ENCODE data around the gene PRG3. TPM values are rescaled to one million over a fixed set of nuclear protein-coding genes. Genes with fewer than 3 reads are reported as not detected.
"Not testable (repeated sequence)": the region's sequence is repeated elsewhere in the genome, so short reads cannot be mapped to it uniquely, and the experiment has no call there.

Gene PRG3
- total RNA-seq, 1 donor from 2014 or later, result not detected

DNA sequence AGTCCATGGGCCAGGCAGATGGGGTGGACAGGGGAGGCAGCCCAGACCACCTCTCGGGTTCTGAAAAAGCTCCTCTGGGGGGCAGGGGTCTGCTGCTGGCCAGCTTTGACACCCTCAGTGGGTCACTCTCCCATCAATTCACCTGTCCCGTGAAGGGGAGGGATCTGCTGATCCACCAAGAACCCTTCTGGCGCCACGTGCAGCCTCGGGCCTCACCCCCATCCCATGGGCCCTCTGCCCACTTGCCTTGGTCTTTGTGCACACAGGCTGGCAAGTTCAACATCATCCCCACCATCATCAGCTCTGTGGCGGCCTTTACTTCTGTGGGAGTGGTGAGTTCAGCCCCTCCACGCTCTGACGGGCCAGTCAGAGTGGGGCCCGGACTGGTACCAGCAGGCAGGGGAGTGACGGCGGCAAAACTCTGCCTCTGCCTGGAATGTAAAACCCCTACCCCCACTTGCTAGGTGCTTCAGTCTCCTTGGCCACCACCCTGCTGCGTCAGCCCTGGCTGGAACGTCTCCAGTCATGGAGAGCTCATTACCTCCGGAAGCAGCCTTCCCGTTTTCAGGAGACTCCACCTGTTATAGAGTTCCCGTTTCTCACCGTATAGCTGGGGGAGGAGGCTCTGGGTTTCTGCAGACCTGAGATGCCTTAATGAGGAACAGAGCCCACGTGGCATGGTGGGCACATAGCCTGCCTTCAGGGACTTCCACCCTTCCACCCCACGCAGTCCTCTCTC is 12.7 kb downstream of the PRG3 start:
- intact Hi-C loops (cut with DNase I), result no loop called here
- ATAC-seq (no peak), DNase-seq (ENCODE audit: missing footprints) (no peak)

DNA sequence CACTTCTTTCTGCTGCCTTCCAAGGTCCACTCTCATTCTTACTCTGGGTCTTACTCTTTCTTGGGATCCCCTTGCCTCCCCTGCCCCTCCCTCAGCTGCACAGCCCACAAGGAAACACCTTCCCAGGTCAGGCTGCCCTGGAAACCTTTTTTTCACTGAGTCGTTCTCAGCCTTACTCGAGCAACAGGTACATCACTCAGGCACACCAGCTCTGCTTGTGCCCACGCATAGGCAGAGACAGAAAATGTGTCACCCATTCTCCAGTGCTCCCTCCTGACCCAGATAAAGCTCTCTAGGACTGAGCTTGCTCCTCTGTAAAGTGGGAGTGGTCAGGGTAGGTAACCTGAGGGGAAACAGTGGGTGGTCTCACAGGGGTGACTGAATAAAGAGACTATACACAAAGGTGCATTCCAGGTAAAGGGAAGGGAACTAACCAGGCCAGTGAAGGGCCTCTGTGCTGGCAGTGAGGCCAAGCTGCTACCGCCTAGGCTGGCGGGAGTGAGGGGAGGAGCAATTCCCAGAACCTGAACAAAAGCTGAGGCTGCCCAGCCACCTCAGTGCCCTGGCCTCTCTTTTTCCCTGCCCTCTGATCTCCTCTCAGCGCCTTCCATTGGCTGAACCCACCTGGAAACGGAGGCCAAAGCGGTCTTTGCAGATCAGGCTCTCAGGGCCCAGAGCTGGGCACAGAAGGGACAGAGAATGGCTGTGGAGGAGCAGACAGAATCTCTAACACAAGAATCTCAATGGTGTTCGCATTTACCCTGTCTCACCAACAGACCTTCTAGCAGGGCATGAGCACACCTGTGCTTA is 15.9 kb downstream of the PRG3 start:
- DNase-seq (ENCODE audit: missing footprints), result no peak
- ATAC-seq, result no peak
- intact Hi-C loops (cut with DNase I), result no loop called here

DNA sequence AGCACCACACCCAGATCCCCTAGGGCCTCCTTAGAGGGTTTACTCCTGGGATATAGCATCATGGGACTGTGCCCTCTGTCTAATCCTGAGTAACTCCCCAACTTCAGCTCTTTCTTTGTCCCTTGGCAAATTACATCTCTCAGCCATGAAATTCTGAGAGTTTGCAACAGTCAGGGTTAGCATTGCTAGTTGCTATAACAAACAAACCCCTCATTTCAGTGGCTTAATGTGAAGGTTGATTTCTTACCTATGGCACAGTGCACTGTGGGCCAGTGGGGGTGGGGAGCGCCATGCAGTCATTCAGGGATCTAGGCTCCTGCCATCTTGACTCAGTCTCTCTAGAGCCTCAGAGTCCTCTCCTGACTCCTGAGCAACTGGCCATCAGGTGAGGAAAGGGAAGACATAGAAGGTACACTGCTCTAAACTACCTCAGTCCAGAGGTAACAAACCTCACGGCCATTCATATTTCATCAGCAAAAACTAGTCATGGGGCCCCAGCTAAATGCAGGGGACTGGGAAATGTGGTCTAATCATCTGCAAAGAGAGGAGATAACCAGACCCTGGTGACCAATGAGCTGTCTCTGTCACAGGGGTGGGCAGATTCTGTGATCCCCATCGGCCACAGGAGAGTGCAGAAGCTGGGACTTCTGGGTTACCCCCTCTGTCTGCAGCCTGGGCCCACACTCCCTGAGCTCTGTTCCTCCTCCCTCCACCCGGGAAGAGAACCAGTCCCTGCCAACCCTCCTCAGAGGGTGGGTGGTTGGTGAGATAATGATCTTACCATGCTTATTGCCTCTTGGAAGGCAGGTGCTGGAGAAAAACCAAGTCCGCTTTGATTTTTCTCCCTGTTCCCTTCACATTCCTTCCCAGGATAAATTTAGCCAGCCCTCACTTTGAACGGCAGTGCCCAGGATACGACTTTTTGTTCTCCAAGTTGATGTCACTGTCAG is 17.5 kb downstream of the PRG3 start:
- ATAC-seq (no peak), DNase-seq (ENCODE audit: missing footprints) (no peak)
- intact Hi-C loops (cut with DNase I), result no loop called here

DNA sequence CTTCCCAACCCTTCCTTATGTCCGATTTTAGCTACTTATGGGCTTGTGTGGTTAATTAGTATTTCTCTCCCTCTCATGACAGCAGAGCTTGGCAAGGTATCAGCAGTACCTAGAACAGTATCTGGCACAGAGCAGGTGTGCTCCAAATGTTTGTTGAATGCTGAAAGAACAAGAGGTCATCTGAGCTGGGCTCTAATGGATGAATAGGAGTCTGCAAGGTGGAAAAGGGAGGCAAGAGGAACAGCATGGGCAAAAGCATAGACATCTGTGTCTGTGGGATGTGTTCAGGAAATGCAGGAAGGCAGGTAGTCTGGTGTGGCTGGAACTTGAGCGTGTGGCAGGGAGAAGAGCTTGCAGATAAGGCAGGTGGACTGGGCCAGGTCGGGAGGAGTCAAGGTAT is 19.0 kb downstream of the PRG3 start:
- ATAC-seq (no peak), DNase-seq (ENCODE audit: missing footprints) (no peak)
- intact Hi-C loops (cut with DNase I), result no loop called here

DNA sequence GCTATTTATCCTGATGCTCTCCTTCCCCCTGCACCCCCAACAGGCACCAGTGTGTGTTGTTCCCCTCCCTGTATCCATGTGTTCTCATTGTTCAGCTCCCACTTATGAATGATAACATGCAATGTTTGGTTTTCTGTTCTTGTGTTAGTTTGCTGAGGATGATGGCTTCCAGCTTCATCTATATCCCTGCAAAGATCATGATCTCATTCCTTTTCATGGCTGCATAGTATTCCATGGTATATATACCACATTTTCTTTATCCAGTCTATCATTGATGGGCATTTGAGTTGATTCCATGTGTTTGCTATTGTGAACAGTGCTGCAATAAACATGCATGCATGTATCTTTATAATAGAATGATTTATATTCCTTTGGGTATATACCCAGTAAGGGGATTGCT is 19.5 kb downstream of the PRG3 start:
- intact Hi-C loops (cut with DNase I); DNase-seq (ENCODE audit: missing footprints); ATAC-seq: not testable (repeated sequence)

DNA sequence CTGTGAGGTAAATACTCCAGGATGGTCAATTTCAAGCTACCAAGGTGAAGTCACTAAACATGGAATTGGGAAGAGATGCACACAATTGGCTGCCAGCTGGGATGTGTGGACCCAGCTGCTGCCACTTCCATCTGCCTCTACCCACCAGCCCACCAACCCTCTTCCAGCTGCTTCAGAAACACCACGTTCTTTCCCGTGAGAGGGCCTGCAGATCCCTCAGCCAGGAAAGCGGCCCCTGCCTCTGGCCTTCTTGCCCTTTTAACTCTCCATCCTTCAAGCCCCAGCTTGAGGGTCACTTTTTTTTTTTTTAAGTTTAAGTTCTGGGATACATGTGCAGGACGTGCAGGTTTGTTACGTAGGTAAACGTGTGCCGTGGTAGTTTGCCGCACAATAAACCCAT is 20.0 kb downstream of the PRG3 start:
- intact Hi-C loops (cut with DNase I), result no loop called here

DNA sequence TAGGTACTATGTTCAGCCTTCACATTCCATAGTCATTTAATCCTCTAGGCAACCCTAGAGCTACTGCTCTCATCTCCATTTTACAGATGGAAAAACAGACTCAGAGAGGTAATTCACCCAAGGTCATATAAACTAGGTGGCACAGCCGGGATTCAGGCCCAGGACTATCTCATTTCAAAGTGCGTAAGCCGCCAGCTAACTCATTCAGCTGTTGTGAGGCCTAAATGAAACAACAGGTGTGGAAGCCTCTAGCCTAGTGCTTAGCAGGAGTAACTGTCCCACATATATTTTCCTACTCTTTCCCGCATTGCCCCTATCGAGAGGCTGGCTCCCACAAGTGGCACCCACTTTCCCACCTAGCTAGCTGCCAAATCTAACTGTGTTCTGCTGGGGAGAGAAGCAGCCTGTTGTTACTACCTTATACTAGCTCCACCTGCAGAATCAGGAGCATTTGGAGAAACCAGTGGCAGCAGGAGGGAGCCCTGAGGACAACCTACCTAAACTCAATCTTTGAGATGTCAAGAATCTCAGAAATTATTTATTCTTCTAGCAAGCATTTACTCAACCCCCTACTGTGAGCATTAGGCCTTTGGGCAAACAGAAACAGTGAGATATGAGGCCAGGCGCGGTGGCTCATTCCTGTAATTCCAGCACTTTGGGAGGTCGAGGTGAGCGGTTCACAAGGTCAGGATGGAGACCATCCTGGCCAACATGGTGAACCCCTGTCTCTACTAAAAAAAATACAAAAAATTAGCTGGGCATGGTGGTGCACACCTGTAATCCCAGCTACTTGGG is 20.9 kb downstream of the PRG3 start:
- intact Hi-C loops (cut with DNase I), result loop anchor here (10.0 kb wide), 1 partner anchor 515 kb away; no protein-coding TSS in a partner anchor
- no peak for ATAC-seq
- DNase-seq (ENCODE audit: missing footprints), result no peak

More for the DNA sequence above, 20.0 kb downstream of the PRG3 start:
- DNase-seq (ENCODE audit: missing footprints), result no peak
- no peak for ATAC-seq

DNA sequence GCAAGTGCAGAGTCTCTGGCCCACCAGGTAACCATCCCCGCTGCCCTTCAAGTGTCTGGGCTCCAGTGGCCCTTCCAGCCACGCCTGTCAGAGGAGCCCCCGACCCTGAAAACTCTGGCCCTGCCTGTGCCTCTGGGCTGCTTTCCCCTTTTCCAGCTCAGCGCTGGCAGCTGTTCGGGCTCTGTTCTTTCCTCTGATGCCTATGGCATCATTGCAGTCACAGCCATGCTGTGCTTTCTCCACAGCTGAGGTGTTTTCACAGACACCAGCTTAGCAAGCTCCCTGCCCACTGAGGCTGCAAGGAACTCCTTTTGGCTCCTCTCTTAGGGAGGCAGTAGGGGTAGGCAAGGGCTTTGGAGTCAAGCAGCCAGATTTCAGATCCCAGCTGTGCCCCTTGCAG is 21.6 kb downstream of the PRG3 start:
- no peak for ATAC-seq
- intact Hi-C loops (cut with DNase I), result loop anchor here (10.0 kb wide), 1 partner anchor 515 kb away; no protein-coding TSS in a partner anchor
- no peak for DNase-seq (ENCODE audit: missing footprints)

DNA sequence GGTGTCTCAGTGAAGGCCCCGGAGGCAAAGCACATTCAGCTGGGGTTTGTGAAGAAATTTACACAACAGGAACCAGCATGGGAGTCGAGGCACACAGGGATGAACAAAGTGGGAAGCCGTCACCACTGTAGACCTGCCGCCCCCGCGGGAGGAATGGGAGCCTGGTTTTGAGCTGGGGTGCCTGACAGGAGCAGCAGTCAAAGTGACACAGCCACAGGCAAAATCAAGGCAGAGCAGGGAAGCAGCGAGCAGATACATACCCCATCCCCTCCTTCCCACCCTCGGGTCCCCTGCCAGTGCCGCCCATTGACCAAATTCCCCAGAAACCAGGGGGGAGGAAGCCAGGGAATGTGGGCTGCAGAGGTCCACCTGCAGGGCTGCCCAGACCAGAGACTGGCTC is 22.0 kb downstream of the PRG3 start:
- DNase-seq (ENCODE audit: missing footprints), result no peak
- no peak for ATAC-seq
- intact Hi-C loops (cut with DNase I), result loop anchor here (10.0 kb wide), 1 partner anchor 514 kb away; no protein-coding TSS in a partner anchor

DNA sequence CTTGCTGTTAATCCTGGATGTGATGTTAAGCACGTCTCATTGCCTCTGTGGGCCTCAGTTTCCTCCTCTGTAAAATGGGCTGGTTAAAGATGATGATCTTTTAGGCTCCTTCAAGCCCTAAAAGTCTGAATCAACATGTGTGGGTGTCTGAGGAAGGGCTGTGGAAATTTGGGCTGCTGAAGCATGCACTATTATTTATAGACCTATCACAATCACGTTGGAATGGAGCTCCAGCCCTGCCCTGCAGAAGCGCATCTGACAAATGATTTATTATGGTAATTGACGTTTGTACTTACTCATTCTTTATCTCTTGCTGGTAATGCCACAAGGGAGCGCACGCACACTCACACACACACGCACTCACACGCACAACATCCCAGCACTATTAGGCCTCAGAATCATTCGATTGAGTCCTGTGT is 22.4 kb downstream of the PRG3 start:
- intact Hi-C loops (cut with DNase I), result loop anchor here (10.0 kb wide), 1 partner anchor 514 kb away; no protein-coding TSS in a partner anchor

DNA sequence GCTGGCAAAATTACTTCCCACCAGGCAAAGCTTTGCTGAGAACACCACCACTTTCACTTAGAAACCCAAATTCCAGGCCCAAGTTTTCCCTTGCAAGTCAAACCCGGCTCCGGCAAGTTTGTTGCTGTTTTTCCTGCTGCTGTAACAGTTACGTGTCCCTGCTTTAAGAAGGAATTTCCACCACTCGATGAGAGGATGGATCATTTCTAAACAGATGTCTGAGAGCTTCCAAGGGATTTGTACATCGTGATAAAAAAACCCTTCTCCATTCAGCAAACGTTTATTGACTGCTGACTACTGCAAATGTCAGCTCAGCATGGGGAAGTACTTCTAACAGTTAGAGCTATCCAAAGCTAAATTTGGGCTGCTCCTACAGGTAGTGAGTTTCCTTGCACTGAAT is 23.1 kb downstream of the PRG3 start:
- intact Hi-C loops (cut with DNase I), result loop anchor here (10.0 kb wide), 1 partner anchor 513 kb away; no protein-coding TSS in a partner anchor
- no peak for ATAC-seq
- DNase-seq (ENCODE audit: missing footprints), result no peak

More for the DNA sequence above, 22.4 kb downstream of the PRG3 start:
- ATAC-seq, result no peak
- DNase-seq (ENCODE audit: missing footprints), result no peak

DNA sequence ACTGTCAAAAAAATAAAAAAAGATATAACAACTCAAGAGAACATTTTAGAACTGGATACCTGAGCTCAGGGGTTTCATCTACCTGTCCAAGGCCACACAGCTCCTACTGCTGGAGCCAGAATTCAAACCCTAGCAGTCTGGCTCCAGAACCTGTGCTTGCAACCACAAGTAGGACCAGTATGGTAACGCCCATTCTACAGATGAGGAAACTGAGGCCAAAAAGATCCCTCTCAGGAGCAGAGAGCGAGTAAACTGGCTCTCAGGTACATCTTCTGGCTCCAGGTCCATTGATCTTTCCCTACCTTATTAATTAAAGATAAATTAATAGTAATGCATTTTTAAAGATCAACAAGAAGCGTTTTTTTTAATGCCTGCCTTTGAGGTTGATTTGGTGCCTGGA is 23.6 kb downstream of the PRG3 start:
- DNase-seq (ENCODE audit: missing footprints), result no peak
- ATAC-seq, result no peak
- intact Hi-C loops (cut with DNase I), result loop anchor here (10.0 kb wide), 1 partner anchor 513 kb away; no protein-coding TSS in a partner anchor

DNA sequence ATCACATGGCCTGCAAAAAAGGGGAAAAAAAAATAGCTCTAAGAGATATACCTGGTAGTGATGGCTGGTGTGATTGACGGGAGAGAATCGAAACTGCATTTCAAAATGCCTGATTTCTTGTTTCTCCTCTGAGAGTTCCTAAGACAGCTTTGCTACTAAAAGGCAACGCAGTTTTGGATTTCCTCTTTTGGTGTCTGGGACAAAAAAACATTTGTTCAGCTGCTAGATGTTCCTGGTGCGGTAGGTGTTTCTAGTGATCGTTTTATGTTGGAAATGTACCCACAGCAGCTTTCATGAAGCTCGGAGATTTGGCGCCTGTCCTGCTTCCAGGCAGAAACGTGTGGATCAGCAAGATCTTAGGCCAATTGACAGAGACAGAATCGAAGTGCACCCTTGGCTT is 24.7 kb downstream of the PRG3 start:
- ATAC-seq (no peak), DNase-seq (ENCODE audit: missing footprints) (no peak)
- intact Hi-C loops (cut with DNase I), result loop anchor here (10.0 kb wide), 1 partner anchor 511 kb away; no protein-coding TSS in a partner anchor

DNA sequence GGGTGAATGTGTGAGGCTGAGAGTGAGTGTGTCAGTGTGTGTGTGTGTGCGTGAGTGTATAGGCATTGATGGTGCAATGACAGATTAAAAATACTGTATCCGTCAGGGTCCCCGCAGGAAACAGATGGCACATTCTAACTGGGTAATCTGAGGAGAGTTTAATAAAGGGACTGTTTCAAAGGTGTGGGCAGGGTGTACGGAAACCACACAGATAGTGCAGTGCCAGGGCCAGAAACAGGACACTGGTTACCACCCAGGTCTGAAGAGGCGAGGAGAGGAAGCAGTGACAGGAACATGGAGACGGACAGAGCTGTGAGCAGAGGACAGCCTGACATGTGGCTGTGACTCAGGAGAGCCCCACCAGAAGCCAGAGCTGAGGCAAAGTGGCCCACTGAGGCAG is 26.3 kb downstream of the PRG3 start:
- DNase-seq (ENCODE audit: missing footprints), result no peak
- intact Hi-C loops (cut with DNase I), result loop anchor here (10.0 kb wide), 1 partner anchor 510 kb away; no protein-coding TSS in a partner anchor
- ATAC-seq, result no peak

DNA sequence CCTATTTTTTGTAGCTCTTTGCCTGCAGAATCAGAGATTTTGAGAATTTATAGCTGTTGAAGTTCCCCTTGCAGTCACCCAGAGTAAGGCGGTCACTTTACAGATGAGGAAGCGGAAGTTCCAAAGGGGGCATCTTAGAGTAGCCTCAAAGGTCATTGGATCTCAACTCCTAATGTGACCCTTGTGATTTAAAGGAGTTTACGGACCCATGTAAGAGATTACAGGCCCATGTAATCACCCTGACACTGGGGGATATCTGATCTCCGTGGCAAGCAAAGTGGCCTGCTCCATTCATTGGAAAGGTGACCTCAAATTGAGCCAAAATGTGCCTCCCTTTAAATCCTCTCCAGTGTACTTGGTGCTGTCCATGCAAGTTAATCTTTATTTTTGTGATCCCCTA is 27.1 kb downstream of the PRG3 start:
- intact Hi-C loops (cut with DNase I), result loop anchor here (10.0 kb wide), 1 partner anchor 509 kb away; no protein-coding TSS in a partner anchor
- ATAC-seq (no peak), DNase-seq (ENCODE audit: missing footprints) (no peak)

DNA sequence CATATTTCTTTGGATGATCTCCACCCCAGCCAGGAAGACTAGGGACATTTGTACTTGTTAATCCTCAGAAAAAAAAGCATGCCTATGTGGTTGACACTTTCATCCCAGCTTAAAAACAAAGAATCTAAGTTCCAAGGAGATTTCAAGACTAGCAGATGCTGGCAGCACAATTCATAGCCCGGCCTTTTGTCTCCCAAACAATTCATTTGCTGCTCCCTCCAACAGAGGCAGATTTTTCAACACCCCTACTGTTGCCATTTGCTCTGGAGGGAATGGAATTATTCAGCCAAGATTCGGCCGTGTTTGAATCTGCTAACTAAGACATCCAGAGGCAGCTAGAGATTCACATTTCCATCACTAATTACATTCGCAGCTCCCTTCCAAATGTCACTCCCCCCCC is 27.5 kb downstream of the PRG3 start:
- no peak for DNase-seq (ENCODE audit: missing footprints)
- intact Hi-C loops (cut with DNase I), result loop anchor here (10.0 kb wide), 1 partner anchor 509 kb away; no protein-coding TSS in a partner anchor
- ATAC-seq, result no peak

DNA sequence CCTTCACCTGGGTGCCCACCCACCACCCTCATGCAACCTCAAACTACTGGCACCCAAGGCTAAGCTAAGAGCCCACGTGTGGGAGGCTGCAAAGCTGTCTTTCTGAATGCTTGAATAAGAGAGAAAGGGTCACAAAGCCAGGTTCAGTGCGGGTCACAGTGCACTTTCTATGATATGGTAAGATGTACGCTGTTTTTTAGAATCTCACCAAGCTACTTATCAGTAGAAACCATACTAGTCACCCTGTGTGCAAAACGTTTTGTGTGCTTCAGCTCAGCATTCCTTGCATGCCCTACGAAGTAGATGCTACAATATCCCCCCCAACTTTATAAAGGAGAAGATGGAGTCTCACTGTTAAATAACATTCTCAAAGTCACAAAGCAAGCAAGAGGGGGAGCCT is 27.9 kb downstream of the PRG3 start:
- ATAC-seq (no peak), DNase-seq (ENCODE audit: missing footprints) (no peak)
- intact Hi-C loops (cut with DNase I), result loop anchor here (10.0 kb wide), 1 partner anchor 508 kb away; no protein-coding TSS in a partner anchor
